Fibroblast of peridontal ligament (primary cell): ENCODE data around the gene MAPK8.

Experiments
- DNase-seq: peaks from one replicate; pipeline ENCODE4 v3.0.0-alpha.2; 2010; ENCODE audit errors: extremely low read depth

The MAPK8 gene

GRCh38 chr10:48462482-48463020 is 156.1 kb downstream of the MAPK8 start:
- no peak for DNase-seq

DNA sequence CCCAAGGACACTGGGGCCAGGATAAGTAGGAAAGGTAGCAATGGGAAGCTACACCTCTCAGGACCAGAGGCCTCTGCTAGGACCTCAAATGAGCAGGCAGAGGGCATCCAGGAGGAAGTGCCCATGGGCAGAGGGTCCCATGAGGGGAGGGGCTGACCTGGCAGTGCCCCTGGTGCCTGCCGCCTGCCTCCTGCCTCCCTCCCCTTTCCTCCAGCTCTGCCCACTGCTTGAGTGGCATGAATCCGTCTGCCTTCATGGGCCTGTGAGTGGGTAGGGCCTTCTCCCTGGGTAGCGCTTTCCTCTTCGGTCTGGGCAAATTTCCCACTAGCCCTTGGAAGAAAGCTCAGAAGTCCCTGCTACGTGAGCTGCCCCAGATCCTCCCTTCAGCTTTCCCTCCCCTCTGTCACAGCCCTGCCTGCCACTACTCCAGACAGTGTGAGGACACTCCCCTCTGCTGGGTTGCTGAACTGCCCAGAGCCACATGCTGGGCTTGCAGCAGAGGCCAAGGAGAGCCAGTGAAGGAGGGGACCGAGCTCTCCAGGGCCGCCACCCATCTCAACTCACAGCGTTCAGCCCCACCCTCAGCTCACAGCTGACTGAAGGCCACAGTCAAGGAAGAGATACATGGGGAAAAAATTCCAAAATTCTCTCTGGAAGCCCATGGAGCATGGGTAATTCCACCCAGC is 157.0 kb downstream of the MAPK8 start:
- DNase-seq: peak; percentile 49

DNA sequence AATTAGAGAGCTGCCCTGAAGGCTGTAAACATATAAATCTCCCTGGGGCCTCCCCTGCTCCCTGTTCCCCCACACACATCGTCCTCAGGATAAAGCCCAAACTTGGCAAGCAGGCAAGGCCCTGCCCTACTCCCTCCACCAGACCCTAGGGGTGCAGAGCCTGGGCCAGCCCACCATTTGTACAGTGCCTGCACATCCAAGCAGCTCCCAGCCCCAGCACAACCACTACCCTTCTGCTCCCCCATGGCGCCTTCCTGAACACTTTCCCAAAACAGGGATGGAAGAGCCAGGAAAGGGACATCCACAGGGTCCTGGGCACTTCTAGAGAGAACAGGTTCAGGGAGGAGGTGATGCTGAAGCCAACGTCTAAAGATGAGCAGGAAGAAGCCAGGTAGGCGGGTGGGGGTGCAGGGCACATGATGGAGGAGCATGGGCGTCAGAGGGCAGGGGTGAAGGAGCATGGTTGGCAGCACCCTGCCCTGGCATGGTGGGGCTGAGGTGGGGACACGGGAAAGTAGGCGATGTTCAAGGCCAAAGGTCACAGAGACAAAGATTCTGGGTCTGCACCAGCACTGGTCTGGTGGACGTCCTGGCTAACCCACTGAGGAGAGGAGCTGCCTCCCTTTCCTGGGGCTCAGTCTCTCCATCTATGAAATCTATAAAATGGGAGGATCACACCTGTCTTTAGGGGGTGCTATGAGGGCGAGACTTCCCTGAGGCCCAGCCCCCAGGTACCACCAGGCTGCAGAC is 157.8 kb downstream of the MAPK8 start:
- no peak for DNase-seq

DNA sequence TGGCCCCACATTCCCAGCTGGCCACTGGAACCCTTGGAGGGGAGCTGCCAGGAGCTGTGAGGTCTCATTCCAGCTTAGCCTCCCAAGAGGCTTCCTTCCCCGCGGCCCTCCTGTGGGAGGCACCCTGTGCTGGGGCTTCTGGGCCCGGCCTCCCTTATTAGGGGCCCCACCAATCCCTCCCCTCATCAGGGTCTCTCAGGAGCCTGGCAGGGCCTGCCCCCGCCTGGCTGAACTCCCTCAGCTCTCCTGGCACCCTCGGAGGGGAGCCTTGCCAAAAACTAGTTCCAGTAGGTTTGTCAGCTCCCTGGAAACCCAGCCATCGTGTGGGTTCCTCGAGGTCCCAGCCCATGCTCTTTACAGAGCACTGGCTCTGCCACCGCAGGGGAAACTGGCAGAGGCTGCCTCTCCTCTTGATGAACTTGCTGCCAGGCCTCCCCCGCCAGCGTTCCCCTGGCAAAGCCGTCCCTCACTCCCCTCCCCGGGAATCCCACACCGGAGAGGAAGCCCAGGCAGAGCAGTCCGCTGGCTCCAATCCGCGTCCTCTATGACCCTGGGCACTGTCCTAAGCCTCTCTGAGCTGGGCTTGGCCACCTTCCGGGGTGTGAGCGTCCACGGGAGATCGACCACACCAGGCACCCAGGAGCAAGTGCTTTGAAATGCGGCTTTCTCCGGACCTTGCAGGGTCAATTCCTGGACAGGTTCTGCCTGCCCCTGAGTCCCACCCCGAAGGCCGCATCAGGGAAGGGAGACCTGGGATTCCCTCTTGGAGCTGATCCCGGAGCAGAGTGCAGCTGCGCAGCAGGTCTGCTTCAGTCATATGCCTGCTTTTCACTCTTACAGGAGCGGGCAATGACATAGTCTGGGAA is 158.6 kb downstream of the MAPK8 start:
- DNase-seq: no peak

GRCh38 chr10:48465860-48466521 is 159.5 kb downstream of the MAPK8 start:
- no peak for DNase-seq

DNA sequence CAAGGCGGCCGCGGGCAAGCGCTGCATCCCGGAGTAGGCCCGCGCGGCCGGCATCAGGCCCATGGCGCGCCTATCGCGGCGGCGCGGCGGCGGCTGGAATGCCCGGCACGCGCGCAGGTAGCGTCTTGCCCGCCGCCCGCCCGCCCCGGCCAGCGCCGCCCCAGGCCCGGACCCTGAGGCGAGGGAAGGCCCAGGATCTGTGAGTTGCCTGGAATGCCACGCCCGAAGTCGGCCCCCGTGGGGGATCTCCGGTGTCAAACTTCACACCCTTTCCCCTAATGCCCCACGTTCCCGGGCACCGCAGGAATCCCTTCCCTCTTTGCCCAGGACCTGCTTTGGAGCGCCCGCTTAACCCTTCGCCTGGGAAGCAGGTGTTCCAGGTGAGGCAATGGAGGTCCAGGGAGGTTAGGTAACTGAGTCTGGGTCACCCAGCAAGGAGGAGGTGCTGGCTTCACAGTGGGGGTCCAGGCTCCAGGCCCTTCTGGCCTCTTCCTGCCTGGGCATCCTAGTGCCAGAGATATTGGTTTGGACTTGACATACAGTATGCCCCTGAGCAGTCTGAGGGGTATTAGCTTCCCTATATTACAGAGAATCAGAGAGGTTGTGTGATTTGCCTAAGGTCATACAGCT is 160.2 kb downstream of the MAPK8 start:
- no peak for DNase-seq

DNA sequence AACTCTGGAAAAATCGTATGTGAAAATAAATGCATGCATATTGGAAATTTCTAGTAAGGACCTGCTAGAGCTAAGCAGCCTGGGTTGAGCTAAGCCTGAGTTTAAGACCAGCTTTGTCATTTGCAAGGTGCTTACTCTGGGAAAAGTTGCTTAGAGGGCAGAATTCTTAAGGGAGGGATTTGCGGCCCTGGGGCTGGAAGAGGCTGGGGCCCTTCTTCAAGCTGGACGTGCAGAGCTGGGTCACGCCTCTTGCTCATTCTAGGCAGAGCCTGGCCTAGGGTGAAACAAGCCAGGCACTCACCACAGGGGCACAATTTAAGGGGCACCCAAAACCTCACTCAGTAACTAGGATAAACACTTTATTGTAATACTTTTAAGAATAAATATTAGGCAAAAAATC is 161.2 kb downstream of the MAPK8 start:
- no peak for DNase-seq

DNA sequence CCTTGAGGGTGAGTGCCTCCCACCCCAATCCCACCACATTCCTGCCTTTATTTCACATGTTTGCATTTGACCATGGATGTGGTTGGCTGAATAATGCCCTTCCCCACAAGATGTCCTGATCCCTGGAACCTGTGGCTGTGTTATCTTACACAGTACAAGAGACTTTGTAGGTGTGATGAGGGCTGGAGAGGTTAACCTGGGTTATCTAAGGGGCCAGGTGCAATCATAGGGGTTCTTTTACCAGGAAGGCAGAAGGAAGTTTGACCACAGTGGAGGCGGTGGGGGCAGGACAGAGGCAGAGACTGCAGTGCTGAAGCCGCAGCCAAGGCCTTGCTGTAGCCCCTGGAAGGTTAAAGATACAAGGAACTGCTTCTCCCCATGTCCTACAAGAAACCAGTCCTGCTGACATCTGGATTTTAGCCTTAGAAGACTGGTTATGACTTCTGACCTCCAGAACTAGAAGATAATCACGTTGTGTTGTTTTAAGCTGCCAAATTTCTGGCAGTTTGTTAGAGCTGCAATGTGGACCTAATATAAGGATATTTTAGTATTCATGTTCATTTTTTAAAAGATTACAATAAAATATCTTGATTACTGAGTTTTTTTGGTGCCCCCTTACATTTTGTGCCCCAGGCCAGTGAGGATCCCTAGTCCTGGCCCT is 161.8 kb downstream of the MAPK8 start:
- no peak for DNase-seq

- DNase-seq: no peak
Observed at GRCh38 chr10:48468866-48469511, 162.5 kb downstream of the MAPK8 start.

DNA sequence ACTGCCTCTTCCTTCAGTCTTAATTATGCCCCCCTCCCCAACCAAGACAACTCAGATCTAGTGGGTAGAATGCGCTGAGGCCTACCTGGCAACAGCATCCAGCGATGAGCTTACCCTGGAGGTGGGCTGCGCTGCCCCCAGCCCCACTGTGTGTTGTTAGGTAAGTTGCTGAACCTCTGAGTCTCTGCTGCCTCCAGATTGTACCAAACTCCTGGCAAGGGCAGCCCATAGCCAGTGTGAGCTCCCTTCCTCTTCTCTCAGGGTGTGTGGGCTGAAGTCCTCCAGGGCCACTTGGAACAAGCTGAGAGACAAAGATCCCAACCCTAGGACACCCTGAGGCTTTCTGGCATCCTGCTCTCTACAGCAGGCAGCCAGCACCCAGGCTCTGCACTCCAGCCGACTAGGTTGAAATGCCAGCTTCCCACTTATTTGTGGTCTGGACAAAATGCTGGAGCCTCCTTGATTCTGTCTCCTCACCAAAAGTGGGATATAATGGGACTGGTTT is 163.1 kb downstream of the MAPK8 start:
- DNase-seq: no peak

- DNase-seq: no peak
Observed at GRCh38 chr10:48470115-48470892, 163.8 kb downstream of the MAPK8 start.

- DNase-seq: no peak
Observed at GRCh38 chr10:48470893-48471805, 164.7 kb downstream of the MAPK8 start.

- DNase-seq: no peak
Observed at GRCh38 chr10:48472501-48473069, 166.1 kb downstream of the MAPK8 start.

DNA sequence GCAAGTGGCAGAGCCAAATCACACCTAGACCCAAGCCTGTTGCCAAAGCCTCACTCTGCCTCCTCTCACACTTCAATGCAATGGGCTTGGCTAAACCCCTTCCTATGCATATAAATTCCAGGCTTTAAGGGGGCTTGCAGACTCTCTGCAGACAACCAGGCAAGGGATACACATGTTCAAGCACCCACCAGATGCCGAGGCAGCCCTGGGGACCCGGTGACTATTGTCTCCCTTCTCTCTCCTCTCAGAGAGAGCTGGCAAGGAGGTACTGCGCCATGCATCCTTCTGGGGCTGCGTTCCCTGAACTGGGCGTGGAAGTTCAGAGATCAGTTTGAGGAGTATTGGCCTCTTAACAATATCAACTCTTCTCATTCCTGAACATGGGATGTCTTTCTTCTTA is 167.2 kb downstream of the MAPK8 start:
- DNase-seq: no peak

GRCh38 chr10:48474765-48475365 is 168.4 kb downstream of the MAPK8 start:
- no peak for DNase-seq

DNA sequence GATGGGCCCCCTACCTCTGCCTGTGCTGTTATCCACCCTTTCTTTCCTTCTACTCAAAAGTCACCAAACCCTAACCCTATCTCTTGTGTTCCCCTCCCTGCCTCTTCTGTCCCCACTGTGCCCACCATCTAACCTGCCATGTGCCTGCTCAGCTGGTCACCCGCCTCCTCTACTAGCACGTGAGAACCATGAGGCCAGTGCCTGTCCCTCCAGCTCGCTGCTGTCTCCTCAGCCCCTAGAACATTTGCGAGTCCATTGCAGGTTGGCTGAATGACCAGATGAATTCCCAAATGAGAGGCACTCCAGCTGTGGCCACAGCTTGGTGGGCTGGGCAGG is 169.4 kb downstream of the MAPK8 start:
- no peak for DNase-seq

- DNase-seq: no peak
Observed at GRCh38 chr10:48476279-48476982, 170.0 kb downstream of the MAPK8 start.
